ENCODE results near the gene KIFC3. TPM values are rescaled to one million over a fixed set of nuclear protein-coding genes. Genes with fewer than 3 reads are reported as not detected.
A peak's percentile ranks its signal among the peaks of the same experiment; 100 is the strongest.

KIFC3 gene
- total and polyA plus RNA-seq, 2 of the 13 experiments (the other 11 are each of a cell fraction or from before 2014, with no cell fraction given), result 42.1 to 45.3 TPM

- TF ChIP-seq, protein P1, sequence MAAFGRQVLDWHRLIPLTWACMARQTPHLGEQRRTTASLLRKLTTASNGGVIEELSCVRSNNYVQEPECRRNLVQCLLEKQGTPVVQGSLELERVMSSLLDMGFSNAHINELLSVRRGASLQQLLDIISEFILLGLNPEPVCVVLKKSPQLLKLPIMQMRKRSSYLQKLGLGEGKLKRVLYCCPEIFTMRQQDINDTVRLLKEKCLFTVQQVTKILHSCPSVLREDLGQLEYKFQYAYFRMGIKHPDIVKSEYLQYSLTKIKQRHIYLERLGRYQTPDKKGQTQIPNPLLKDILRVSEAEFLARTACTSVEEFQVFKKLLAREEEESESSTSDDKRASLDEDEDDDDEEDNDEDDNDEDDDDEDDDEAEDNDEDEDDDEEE (CRISPR knock-in tag; IDR thresholded peaks at IDR 0.05), result peak; percentile 94
- TF ChIP-seq ZNF547 (CRISPR knock-in tag; IDR thresholded peaks at IDR 0.05) (peak; percentile 91; the same call in 1 of the 2 replicates), MED1 (CRISPR knock-in tag; IDR thresholded peaks at IDR 0.05) (0 out of 2 replicates have a peak, but pooled peaks have one; percentile 0), SNAPC2 (CRISPR knock-in tag; IDR thresholded peaks at IDR 0.05) (no peak), ZNF75D (CRISPR knock-in tag; IDR thresholded peaks at IDR 0.05; ENCODE audit: borderline replicate concordance) (peak; percentile 22; the same call in 1 of the 2 replicates), RARG (CRISPR knock-in tag; IDR thresholded peaks at IDR 0.05; ENCODE audit: low read depth) (peak; percentile 80; the same call in 1 of the 2 replicates), ZNF704 (CRISPR knock-in tag; IDR thresholded peaks at IDR 0.05; ENCODE audit: borderline replicate concordance) (0 out of 2 replicates have a peak, but pooled peaks have one; percentile 6), THAP9 (CRISPR knock-in tag; IDR thresholded peaks at IDR 0.05; ENCODE audit: borderline replicate concordance) (peak; percentile 54; the same call in 1 of the 2 replicates), ZNF580 (CRISPR knock-in tag; IDR thresholded peaks at IDR 0.05; ENCODE audit: borderline replicate concordance, low read depth) (no peak), TMF1 (CRISPR knock-in tag; IDR thresholded peaks at IDR 0.05; ENCODE audit: low read depth) (peak; percentile 72; the same call in 1 of the 2 replicates), KDM4B (CRISPR knock-in tag; IDR thresholded peaks at IDR 0.05) (peak; percentile 12; the same call in 1 of the 2 replicates)
- TF ChIP-seq, protein P2, sequence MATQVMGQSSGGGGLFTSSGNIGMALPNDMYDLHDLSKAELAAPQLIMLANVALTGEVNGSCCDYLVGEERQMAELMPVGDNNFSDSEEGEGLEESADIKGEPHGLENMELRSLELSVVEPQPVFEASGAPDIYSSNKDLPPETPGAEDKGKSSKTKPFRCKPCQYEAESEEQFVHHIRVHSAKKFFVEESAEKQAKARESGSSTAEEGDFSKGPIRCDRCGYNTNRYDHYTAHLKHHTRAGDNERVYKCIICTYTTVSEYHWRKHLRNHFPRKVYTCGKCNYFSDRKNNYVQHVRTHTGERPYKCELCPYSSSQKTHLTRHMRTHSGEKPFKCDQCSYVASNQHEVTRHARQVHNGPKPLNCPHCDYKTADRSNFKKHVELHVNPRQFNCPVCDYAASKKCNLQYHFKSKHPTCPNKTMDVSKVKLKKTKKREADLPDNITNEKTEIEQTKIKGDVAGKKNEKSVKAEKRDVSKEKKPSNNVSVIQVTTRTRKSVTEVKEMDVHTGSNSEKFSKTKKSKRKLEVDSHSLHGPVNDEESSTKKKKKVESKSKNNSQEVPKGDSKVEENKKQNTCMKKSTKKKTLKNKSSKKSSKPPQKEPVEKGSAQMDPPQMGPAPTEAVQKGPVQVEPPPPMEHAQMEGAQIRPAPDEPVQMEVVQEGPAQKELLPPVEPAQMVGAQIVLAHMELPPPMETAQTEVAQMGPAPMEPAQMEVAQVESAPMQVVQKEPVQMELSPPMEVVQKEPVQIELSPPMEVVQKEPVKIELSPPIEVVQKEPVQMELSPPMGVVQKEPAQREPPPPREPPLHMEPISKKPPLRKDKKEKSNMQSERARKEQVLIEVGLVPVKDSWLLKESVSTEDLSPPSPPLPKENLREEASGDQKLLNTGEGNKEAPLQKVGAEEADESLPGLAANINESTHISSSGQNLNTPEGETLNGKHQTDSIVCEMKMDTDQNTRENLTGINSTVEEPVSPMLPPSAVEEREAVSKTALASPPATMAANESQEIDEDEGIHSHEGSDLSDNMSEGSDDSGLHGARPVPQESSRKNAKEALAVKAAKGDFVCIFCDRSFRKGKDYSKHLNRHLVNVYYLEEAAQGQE (IDR thresholded peaks at IDR 0.05; ENCODE audit: borderline replicate concordance in 1 of 2, low read depth in 1 of 2, low read length in 2 of 2), result no peak
- TF ChIP-seq, protein P3, sequence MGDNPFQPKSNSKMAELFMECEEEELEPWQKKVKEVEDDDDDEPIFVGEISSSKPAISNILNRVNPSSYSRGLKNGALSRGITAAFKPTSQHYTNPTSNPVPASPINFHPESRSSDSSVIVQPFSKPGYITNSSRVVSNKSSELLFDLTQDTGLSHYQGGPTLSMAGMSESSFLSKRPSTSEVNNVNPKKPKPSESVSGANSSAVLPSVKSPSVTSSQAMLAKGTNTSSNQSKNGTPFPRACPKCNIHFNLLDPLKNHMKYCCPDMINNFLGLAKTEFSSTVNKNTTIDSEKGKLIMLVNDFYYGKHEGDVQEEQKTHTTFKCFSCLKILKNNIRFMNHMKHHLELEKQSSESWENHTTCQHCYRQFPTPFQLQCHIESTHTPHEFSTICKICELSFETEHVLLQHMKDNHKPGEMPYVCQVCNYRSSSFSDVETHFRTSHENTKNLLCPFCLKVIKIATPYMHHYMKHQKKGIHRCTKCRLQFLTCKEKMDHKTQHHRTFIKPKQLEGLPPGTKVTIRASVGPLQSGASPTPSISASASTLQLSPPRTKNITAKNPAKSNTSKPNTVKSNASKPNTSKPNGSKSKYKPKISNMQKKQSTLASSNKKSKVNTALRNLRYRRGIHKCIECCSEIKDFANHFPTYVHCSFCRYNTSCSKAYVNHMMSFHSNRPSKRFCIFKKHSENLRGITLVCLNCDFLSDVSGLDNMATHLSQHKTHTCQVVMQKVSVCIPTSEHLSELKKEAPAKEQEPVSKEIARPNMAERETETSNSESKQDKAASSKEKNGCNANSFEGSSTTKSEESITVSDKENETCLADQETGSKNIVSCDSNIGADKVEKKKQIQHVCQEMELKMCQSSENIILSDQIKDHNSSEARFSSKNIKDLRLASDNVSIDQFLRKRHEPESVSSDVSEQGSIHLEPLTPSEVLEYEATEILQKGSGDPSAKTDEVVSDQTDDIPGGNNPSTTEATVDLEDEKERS (CRISPR knock-in tag; IDR thresholded peaks at IDR 0.05), result 0 out of 2 replicates have a peak, but pooled peaks have one; percentile 5
Measured at GRCh38 chr16:57803134-57803990, 1.1 kb upstream of the KIFC3 start (continued).

All from HepG2 (cell line).